GM18498 (cell line): ENCODE results near the gene DLGAP4.

Experiments used
- ATAC-seq: cut with Tn5 transposase; IDR thresholded peaks from one replicate; pipeline ENCODE4 v1.9.1; 2021; ENCODE audit warnings: mild to moderate bottlenecking, moderate library complexity; ENCODE audit not compliant: unreplicated experiment

The DLGAP4 gene

GRCh38 chr20:36273414-36274180, 32.5 kb upstream of the DLGAP4 start:
- no peak for ATAC-seq

GRCh38 chr20:36274181-36274841, 31.8 kb upstream of the DLGAP4 start:
- no peak for ATAC-seq

- ATAC-seq, result no peak
These were observed 31.1 kb upstream of the DLGAP4 start for GRCh38 chr20:36275011-36275410.

- no peak for ATAC-seq
These were observed 30.5 kb upstream of the DLGAP4 start for GRCh38 chr20:36275441-36276189.

- ATAC-seq, result no peak
These were observed 28.6 kb upstream of the DLGAP4 start for GRCh38 chr20:36277546-36277945.

GRCh38 chr20:36279362-36279761, 26.8 kb upstream of the DLGAP4 start:
- no peak for ATAC-seq

- ATAC-seq, result no peak
These were observed 26.4 kb upstream of the DLGAP4 start for GRCh38 chr20:36279776-36280175.

- no peak for ATAC-seq
These were observed 24.3 kb upstream of the DLGAP4 start for GRCh38 chr20:36281785-36282380.

GRCh38 chr20:36284751-36285150, 21.4 kb upstream of the DLGAP4 start:
- ATAC-seq, result no peak

GRCh38 chr20:36285746-36286447, 20.2 kb upstream of the DLGAP4 start:
- no peak for ATAC-seq

- no peak for ATAC-seq
These were observed 8.5 kb upstream of the DLGAP4 start for GRCh38 chr20:36297656-36298055.

GRCh38 chr20:36298061-36298460, 8.1 kb upstream of the DLGAP4 start:
- ATAC-seq, result no peak

GRCh38 chr20:36298795-36299339, 7.3 kb upstream of the DLGAP4 start:
- ATAC-seq, result no peak

GRCh38 chr20:36299459-36299858, 6.7 kb upstream of the DLGAP4 start:
- no peak for ATAC-seq

GRCh38 chr20:36301359-36302119, 4.6 kb upstream of the DLGAP4 start:
- no peak for ATAC-seq

GRCh38 chr20:36303020-36303595, 3.0 kb upstream of the DLGAP4 start:
- no peak for ATAC-seq

- ATAC-seq, result no peak
These were observed 2.3 kb upstream of the DLGAP4 start for GRCh38 chr20:36303831-36304230.

GRCh38 chr20:36304786-36305495, 1.2 kb upstream of the DLGAP4 start:
- no peak for ATAC-seq
